Lung (tissue), 12 donors: ENCODE data around the gene VRK3. TPM values are rescaled to one million over a fixed set of nuclear protein-coding genes. Genes with fewer than 3 reads are reported as not detected.

Experiments
- ATAC-seq: fragments of 200-7000 bp; cut with Tn5 transposase; one replicate; pipeline ENCODE4 v1.9.1; 2020; ENCODE audit warnings: moderate number of reproducible peaks; ENCODE audit not compliant: insufficient read depth, low FRiP score
- DNase-seq, 3 donors: peaks; one replicate each; pipeline ENCODE4 v3.0.0-alpha.2; 2013 to 2017
- H3K27ac ChIP-seq, 2 donors: one replicate each; pipeline ENCODE4 v1.5.1; 2013; ENCODE audit warnings: mild to moderate bottlenecking in 2 of 2, moderate library complexity in 2 of 2, control low read depth in 1 of 2, inconsistent platforms in 1 of 2, low read depth in 1 of 2, low read length in 1 of 2
- H3K27me3 ChIP-seq, 3 donors: one replicate each; pipeline ENCODE4 v1.5.1; 2013; ENCODE audit warnings: low read length in 2 of 3; ENCODE audit not compliant: control insufficient read depth in 3 of 3, insufficient read depth in 3 of 3
- H3K36me3 ChIP-seq, 4 donors: one replicate each; pipeline ENCODE4 v1.5.1; 2013; ENCODE audit warnings: low read length in 4 of 4, mild to moderate bottlenecking in 1 of 4, moderate library complexity in 1 of 4; ENCODE audit not compliant: control insufficient read depth in 4 of 4, insufficient read depth in 4 of 4
- H3K4me1 ChIP-seq, 5 donors: one replicate each; pipeline ENCODE4 v1.5.1; 2013; ENCODE audit warnings: low read length in 5 of 5, mild to moderate bottlenecking in 2 of 5, moderate library complexity in 1 of 5; ENCODE audit not compliant: control insufficient read depth in 5 of 5, insufficient read depth in 5 of 5
- H3K4me3 ChIP-seq: one replicate; pipeline ENCODE4 v1.5.1; 2013; ENCODE audit warnings: mild to moderate bottlenecking, control low read depth, moderate library complexity
- H3K9ac ChIP-seq, 2 donors: one replicate each; pipeline ENCODE4 v1.5.1; 2013; ENCODE audit warnings: low read length in 2 of 2, control low read depth in 1 of 2; ENCODE audit not compliant: insufficient read depth in 1 of 2
- H3K9me3 ChIP-seq, 4 donors: one replicate each; pipeline ENCODE4 v1.5.1; 2013; ENCODE audit warnings: low read length in 3 of 4, mild to moderate bottlenecking in 1 of 4, moderate library complexity in 1 of 4; ENCODE audit not compliant: control insufficient read depth in 4 of 4, insufficient read depth in 3 of 4
- CTCF ChIP-seq: IDR thresholded peaks from 2 replicates; pipeline ENCODE4 v1.5.1; 2012; ENCODE audit warnings: mild to moderate bottlenecking; ENCODE audit errors: control extremely low read depth, extremely low read depth
- WGBS, 2 donors: extraction: QIAGEN DNeasy Blood & Tissue Kit; methylation state at CpG; one replicate each; pipeline ENCODE4 v1.1.7; 2013; 5-methylcytosine and 5-hydroxymethylcytosine counted together
- polyA plus RNA-seq, 2 donors: library from polyadenylated mRNA; stranded (reverse); fragments of 200-250 nt; gene quantifications; one replicate each; pipeline ENCODE4 v1.2.1, GENCODE V29; 2013
- total RNA-seq, 2 donors: library from RNA; depleted of rRNA in 1 of 2; stranded (reverse); fragments of >200 nt in 1 of 2; gene quantifications; one replicate each; pipeline ENCODE4 v1.2.1, GENCODE V29; 2014 to 2021
- donor health status: control.
- donor health status: control.
- donor health status: Bipolar disorder and iron deficiency.
- donor health status: healthy.
- donor health status: DM: yes; HTN: yes; CAD: no.

The VRK3 gene
- total and polyA plus RNA-seq, 4 donors: 15.7 to 48.0 (median 34.4) TPM

GRCh38 chr19:49983645-49984229, 41.4 kb downstream of the VRK3 start:
- Histone ChIP-seq H3K27me3 (no peaks in the 10 kb centered on the region), H3K36me3 (peaks cover 0 to 40% (median 25%) of the 10 kb centered on the region in 4 donors), H3K4me1 (no peaks in the 10 kb centered on the region), H3K27ac (no peak overlapping the region), H3K4me3 (no peak overlapping the region), H3K9me3 (no peaks in the 10 kb centered on the region), H3K9ac (no peak overlapping the region)
- peak; percentile 37 to 48 (median 46) for DNase-seq
- TF ChIP-seq CTCF: peak; percentile 78
- ATAC-seq: peak; percentile 41
- 50 to 57% methylated on average over 10 of the region's 10 CpGs for WGBS, 2 donors

- DNase-seq (no peak), ATAC-seq (no peak)
- H3K27ac ChIP-seq: no peak overlapping the region
- H3K9me3 ChIP-seq: no peaks in the 10 kb centered on the region
- peaks cover 0 to 2% (median 0%) of the 10 kb centered on the region in 5 donors for H3K4me1 ChIP-seq
- no peak overlapping the region for H3K9ac ChIP-seq
- WGBS, 2 donors: 85 to 89% methylated on average over 21 of the region's 21 CpGs
- no peak for TF ChIP-seq CTCF
- peaks cover 0 to 41% (median 19%) of the 10 kb centered on the region in 4 donors for H3K36me3 ChIP-seq
- H3K27me3 ChIP-seq: no peaks in the 10 kb centered on the region
- no peak overlapping the region for H3K4me3 ChIP-seq
These were observed 43.3 kb downstream of the VRK3 start for GRCh38 chr19:49981603-49982593.

GRCh38 chr19:49978324-49978723, 46.8 kb downstream of the VRK3 start:
- H3K4me3 ChIP-seq: no peak overlapping the region
- DNase-seq (no peak), ATAC-seq (no peak)
- peaks cover 2 to 34% (median 6%) of the 10 kb centered on the region in 4 donors for H3K36me3 ChIP-seq
- 89 to 90% methylated on average over 11 of the region's 11 CpGs for WGBS, 2 donors
- H3K4me1 ChIP-seq: peaks cover 0 to 2% (median 0%) of the 10 kb centered on the region in 5 donors
- no peak overlapping the region for H3K9ac ChIP-seq
- no peak overlapping the region for H3K27ac ChIP-seq
- TF ChIP-seq CTCF: no peak
- H3K9me3 ChIP-seq: no peaks in the 10 kb centered on the region
- no peaks in the 10 kb centered on the region for H3K27me3 ChIP-seq
